HTR-8/SVneo (cell line): ENCODE measurements around the gene SPEF1.

ENCODE experiments used
- DNase-seq: peaks from one replicate; pipeline ENCODE4 v3.0.0; 2011; ENCODE audit warnings: low spot score, mixed read lengths; ENCODE audit not compliant: insufficient read length
- FAIRE-seq: peaks from 2 replicates; lab custom pipeline; 2011; peaks lifted over from hg19 to GRCh38; lab: Jason Lieb, UNC

SPEF1 gene

GRCh38 chr20:3752386-3752759, 28.9 kb downstream of the SPEF1 start:
- DNase-seq (no peak), FAIRE-seq (no peak)

GRCh38 chr20:3751675-3752385, 29.4 kb downstream of the SPEF1 start:
- DNase-seq (no peak), FAIRE-seq (no peak)

GRCh38 chr20:3751305-3751674, 30.0 kb downstream of the SPEF1 start:
- DNase-seq (no peak), FAIRE-seq (no peak)

GRCh38 chr20:3749689-3750531, 31.3 kb downstream of the SPEF1 start:
- no peak for FAIRE-seq

GRCh38 chr20:3749087-3749688, 32.1 kb downstream of the SPEF1 start:
- FAIRE-seq (no peak), DNase-seq (no peak)

More at GRCh38 chr20:3749689-3750531, 31.3 kb downstream of the SPEF1 start:
- no peak for DNase-seq

GRCh38 chr20:3748073-3748472, 33.2 kb downstream of the SPEF1 start:
- DNase-seq (no peak), FAIRE-seq (no peak)

- FAIRE-seq (no peak), DNase-seq (no peak)
Observed at GRCh38 chr20:3747471-3747870, 33.8 kb downstream of the SPEF1 start.

- DNase-seq (no peak), FAIRE-seq (peak; percentile 36)
Observed at GRCh38 chr20:3745686-3746173, 35.5 kb downstream of the SPEF1 start.

GRCh38 chr20:3744806-3745685, 36.2 kb downstream of the SPEF1 start:
- FAIRE-seq (no peak), DNase-seq (no peak)

- FAIRE-seq (no peak), DNase-seq (no peak)
Observed at GRCh38 chr20:3744037-3744436, 37.2 kb downstream of the SPEF1 start.

- no peak for DNase-seq
- no peak for FAIRE-seq
Observed at GRCh38 chr20:3743251-3743650, 38.0 kb downstream of the SPEF1 start.

- FAIRE-seq (no peak), DNase-seq (no peak)
Observed at GRCh38 chr20:3741836-3742458, 39.3 kb downstream of the SPEF1 start.

GRCh38 chr20:3740615-3741301, 40.5 kb downstream of the SPEF1 start:
- FAIRE-seq: no peak
- no peak for DNase-seq

GRCh38 chr20:3739926-3740451, 41.3 kb downstream of the SPEF1 start:
- FAIRE-seq: no peak
- DNase-seq: no peak

- DNase-seq (no peak), FAIRE-seq (peak; percentile 74)
Observed at GRCh38 chr20:3739054-3739925, 42.0 kb downstream of the SPEF1 start.

- FAIRE-seq (no peak), DNase-seq (no peak)
Observed at GRCh38 chr20:3738111-3739053, 42.9 kb downstream of the SPEF1 start.

GRCh38 chr20:3735768-3736167, 45.5 kb downstream of the SPEF1 start:
- DNase-seq (no peak), FAIRE-seq (no peak)
